ENCODE measurements around the gene ZNF717. TPM values are rescaled to one million over a fixed set of nuclear protein-coding genes. Genes with fewer than 3 reads are reported as not detected.

ZNF717 gene
- total RNA-seq, 1 experiment from 2014 or later: 3.6 TPM

Other genes with a start within 250 kb of the ZNF717 start
- gene FRG2C, start 121.2 kb downstream of the ZNF717 start, total RNA-seq (2014; rRNA removed; shearing (Covaris generic); ENCODE audit: low replicate concordance): not detected in 2 replicates